Myocyte (in vitro differentiated cells): ENCODE results near the gene DOCK1. TPM values are rescaled to one million over a fixed set of nuclear protein-coding genes. Genes with fewer than 3 reads are reported as not detected.
"Not testable (repeated sequence)": the region's sequence is repeated elsewhere in the genome, so short reads cannot be mapped to it uniquely, and the experiment has no call there.

Experiments
- DNase-seq: peaks from one replicate; pipeline ENCODE4 v3.0.0-alpha.2; 2012; ENCODE audit warnings: low read depth
- total RNA-seq: library from RNA; depleted of rRNA; stranded (reverse); fragments of >200 nt; gene quantifications from 2 replicates; pipeline ENCODE4 v1.2.3, GENCODE V29; 2014

The DOCK1 gene
- total RNA-seq, 1 donor from 2014 or later, result 35.1 TPM

GRCh38 chr10:126924180-126924914 is 19.1 kb downstream of the DOCK1 start:
- DNase-seq, result no peak

GRCh38 chr10:126924915-126925300 is 19.7 kb downstream of the DOCK1 start:
- no peak for DNase-seq

- no peak for DNase-seq
Measured at GRCh38 chr10:126926568-126926967, 21.3 kb downstream of the DOCK1 start.

DNA sequence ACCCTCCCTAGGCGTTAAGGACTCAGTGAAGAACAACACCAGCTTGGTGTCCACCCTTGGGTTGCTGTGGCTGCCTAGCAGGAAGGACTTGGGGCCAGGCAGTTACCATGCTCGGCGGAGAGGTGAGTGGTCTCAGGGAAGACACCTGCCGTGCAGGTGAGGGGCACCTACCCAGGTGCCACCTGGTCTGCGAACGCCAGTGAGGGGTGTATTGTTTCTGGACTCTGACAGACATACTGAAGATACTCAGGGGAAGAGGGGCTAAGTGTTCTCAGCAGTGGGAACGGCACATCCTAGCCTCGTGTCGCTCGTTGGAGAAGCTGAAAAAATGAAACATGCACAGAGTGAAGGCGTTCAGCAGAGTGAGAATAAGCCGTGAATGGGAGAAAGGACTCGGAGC is 22.6 kb downstream of the DOCK1 start:
- DNase-seq, result no peak

- DNase-seq, result no peak
Measured at GRCh38 chr10:126928274-126928673, 23.0 kb downstream of the DOCK1 start.

GRCh38 chr10:126929391-126929790 is 24.2 kb downstream of the DOCK1 start:
- DNase-seq, result no peak

DNA sequence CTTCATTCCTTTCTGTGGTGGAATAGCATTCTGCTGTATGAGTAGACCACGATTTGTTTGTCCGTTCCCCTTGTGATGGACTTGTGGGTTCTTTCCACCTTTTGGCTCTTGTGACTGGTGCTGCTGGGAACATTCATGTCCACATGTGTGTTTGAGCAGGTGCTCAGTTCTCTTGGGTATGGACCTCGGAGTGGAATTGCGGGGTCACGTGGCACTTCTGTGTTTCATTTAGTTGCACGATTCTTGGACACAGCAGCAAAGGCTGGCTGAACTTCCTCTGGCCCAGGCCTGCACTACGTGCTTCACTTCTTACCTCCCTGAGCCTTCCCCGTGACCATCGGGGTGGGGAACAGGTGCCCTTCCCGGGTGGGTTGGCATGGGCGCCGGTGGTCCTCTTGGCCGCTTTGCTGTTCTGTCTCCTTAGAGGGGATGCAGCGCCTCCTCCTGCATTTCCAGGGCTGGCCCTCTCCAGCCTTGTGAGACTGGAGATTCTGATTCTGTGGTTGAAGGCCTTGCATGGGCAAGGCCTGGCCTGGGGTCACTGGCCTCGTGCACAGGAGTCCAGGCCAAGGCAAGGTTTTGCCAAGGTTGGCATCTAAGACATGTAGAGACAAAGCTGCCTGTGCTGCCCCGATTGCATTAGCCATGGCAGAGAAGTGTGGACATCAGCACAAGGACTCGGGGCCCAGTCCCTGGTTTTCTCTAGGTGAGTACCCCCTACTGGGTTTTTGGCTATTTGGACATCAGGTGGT is 25.1 kb downstream of the DOCK1 start:
- peak; percentile 11 for DNase-seq

GRCh38 chr10:126930883-126931503 is 25.8 kb downstream of the DOCK1 start:
- DNase-seq, result peak; percentile 14

DNA sequence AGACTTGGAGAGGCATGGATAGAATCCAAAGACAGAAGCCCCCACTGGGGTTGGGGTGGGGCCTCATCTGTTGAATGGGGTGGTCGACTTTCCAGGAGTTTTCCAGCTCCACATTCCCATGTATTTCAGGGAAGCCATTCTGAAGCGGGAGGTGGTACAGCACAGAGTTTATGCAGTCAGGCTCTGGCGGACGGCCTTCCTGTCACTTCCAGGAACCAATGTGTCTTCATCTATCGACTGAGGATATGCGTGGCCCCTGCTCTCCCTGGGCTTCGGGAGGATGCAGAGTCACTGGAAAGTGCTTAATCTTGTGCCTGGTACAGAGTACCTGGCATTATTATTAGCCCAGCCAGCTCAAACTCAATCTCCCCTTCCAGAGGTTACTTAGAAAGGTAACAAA is 26.3 kb downstream of the DOCK1 start:
- no peak for DNase-seq

DNA sequence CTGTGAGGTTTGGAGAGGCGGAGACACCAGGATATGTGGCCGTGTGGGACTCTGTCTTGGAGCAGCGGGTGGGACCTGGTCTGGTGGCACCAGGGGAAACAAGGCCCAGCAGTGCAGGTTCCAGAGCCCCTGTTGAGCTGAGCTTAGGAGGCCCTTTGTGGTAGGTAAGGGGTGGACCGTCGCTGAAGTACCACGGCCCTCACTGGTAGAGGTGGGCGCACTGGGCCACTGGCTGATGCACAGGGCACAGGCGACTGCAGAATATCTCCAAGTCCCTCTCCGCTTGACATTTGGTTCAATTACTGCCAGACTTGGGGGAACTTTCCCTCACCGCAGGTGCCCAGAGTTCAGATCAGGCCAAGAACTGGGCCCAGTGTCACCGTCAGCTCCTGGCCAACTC is 27.3 kb downstream of the DOCK1 start:
- no peak for DNase-seq

- no peak for DNase-seq
Measured at GRCh38 chr10:126933116-126933515, 27.9 kb downstream of the DOCK1 start.

- DNase-seq, result no peak
Measured at GRCh38 chr10:126935263-126935946, 30.2 kb downstream of the DOCK1 start.

- no peak for DNase-seq
Measured at GRCh38 chr10:126937026-126937425, 31.8 kb downstream of the DOCK1 start.

- not testable (repeated sequence) for DNase-seq
Measured at GRCh38 chr10:126938121-126938520, 32.9 kb downstream of the DOCK1 start.

- peak; percentile 44 for DNase-seq
Measured at GRCh38 chr10:126939706-126940105, 34.5 kb downstream of the DOCK1 start.

DNA sequence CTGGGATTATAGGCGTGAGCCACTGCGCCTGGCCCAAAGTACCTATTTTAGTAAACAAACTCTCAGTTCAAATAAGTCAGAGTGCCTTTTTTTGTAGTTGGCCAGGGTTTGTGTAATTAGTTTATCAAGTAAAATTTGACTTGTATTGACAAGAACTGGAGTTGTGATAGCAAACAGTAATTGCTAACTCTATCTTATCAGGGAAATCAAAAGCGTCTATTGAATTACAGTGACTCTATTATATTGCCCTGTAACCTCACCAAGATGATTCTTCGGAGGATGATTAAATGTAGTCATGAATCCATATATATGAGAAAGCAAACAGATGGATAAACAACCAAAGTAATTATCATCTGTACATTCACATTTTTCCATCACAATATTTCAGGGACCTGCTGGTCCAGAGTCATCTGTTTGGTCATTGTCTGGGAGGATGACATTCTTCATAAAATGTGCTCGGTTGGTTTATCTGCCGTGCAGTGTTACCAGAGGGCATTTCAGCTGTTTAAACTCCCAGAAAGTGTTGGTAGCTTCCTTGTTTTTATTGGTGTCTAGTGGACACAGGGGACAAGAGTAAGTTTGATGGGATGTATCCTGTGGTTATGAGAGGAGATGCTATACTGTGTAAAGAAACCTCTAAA is 35.6 kb downstream of the DOCK1 start:
- no peak for DNase-seq

GRCh38 chr10:126944191-126944590 is 39.0 kb downstream of the DOCK1 start:
- DNase-seq, result no peak

GRCh38 chr10:126945351-126946030 is 40.3 kb downstream of the DOCK1 start:
- DNase-seq, result no peak

DNA sequence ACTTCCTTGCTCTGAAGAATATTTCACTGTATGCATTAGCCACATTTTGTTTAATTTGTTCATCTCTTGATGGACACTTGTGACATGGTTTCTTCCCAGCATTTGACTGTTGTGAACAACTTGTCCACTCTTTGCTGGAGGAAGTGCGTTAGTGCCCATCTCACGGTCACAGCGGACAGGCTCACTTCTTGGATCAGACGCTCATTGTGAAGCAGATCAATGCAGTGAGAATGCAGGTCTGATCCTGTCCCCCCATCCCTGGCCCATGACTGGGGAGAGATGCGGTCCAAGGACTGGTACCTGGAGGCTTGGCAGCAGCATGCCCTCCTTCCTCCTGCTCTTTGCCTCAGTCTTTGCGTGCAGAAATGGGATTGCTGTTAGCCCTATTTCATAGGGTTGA is 41.5 kb downstream of the DOCK1 start:
- no peak for DNase-seq

DNA sequence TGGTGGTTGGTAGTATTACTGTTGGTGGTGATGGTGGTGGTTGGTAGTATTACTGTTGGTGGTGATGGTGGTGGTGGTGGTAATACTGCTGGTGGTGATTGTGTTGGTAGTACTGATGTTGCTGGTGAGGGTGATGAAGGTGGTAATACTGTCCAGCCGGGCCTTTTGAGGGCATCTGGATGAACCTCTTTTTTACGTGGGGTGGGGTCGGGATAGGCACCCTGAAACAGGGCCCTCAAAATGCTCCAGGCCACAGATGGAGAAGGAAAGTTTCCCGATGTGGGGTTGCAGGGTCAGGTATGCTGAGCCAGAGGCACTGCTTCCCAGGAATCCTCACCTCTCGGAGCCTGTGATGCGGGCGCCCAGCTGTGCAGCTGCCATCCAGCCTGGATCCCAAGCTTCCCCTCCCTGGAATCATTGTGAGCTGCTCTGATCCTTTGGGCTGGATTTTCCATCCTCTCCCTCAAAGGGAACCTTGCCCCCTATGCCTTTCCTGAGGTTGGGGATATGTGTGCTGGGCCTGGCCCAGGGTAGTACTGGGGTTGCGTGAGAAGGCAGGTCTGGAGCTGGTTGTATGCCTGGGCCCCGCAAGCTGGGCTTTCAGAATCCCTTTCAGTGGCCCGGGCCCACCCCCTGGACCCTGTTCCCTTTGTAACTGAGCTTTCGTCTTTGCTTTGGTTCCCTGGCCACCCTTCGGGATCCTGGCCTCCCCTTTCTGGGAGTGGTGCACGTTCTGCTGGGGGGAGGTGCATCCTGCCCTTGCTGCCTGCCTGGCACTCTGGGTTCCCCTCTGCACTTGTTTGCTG is 43.3 kb downstream of the DOCK1 start:
- DNase-seq, result no peak
